Mononuclear cell (primary cell): Measurements from ENCODE around the gene HENMT1. TPM values are rescaled to one million over a fixed set of nuclear protein-coding genes. Genes with fewer than 3 reads are reported as not detected.
"Not testable (repeated sequence)": the region's sequence is repeated elsewhere in the genome, so short reads cannot be mapped to it uniquely, and the experiment has no call there.

Experiments
- H3K27me3 ChIP-seq: 2 replicates; pipeline ENCODE4 v1.6.0; 2011; ENCODE audit warnings: low read length, control low read depth; ENCODE audit not compliant: insufficient read depth
- H3K4me1 ChIP-seq: 2 replicates; pipeline ENCODE4 v1.5.1; 2011; ENCODE audit warnings: mild to moderate bottlenecking, low read length, control low read depth; ENCODE audit not compliant: insufficient read depth
- H3K4me3 ChIP-seq: 2 replicates; pipeline ENCODE4 v1.5.1; 2011; ENCODE audit warnings: mild to moderate bottlenecking, low read length, moderate library complexity
- H3K9me3 ChIP-seq: 2 replicates; pipeline ENCODE4 v1.5.1; 2011; ENCODE audit warnings: low read depth, mild to moderate bottlenecking, control low read depth, low read length
- total RNA-seq: library from RNA; depleted of rRNA; stranded (reverse); fragments of >200 nt; gene quantifications from one replicate; pipeline ENCODE4 v1.2.3, GENCODE V29; 2012

The HENMT1 gene
- total RNA-seq, 1 donor, result 6.3 TPM

- no peaks in the 10 kb centered on the region for H3K27me3 ChIP-seq
- no peaks in the 10 kb centered on the region for H3K9me3 ChIP-seq
- H3K4me3 ChIP-seq, result no peak overlapping the region
- H3K4me1 ChIP-seq, result peaks cover 8% of the 10 kb centered on the region
Observed at GRCh38 chr1:108686614-108687313, 25.9 kb upstream of the HENMT1 start.

DNA sequence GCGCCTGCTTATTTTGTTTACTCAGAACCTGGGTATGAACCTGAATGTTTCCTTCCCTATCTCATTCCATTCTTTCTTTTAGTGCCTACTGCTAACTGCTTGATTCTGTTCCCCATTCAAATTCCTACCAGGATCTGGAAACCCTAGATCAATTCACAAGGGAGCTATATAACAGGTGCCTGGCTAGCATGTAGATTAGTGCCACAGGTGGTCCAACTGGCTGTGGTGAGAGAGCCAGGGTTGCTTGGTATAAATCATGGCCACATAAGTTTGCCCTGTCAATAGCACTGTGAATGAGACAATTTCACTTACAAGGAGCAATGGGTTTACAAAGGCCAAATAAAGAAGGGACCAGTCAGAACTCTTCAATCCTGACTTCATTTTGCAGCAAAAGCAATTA, 24.6 kb upstream of the HENMT1 start:
- Histone ChIP-seq H3K27me3 (no peaks in the 10 kb centered on the region), H3K9me3 (no peaks in the 10 kb centered on the region), H3K4me1 (no peaks in the 10 kb centered on the region), H3K4me3 (no peak overlapping the region)

- H3K4me3 ChIP-seq, H3K27me3 ChIP-seq, H3K9me3 ChIP-seq: not testable (repeated sequence)
- peaks cover 15% of the 10 kb centered on the region for H3K4me1 ChIP-seq
Observed at GRCh38 chr1:108681701-108682100, 20.8 kb upstream of the HENMT1 start.

DNA sequence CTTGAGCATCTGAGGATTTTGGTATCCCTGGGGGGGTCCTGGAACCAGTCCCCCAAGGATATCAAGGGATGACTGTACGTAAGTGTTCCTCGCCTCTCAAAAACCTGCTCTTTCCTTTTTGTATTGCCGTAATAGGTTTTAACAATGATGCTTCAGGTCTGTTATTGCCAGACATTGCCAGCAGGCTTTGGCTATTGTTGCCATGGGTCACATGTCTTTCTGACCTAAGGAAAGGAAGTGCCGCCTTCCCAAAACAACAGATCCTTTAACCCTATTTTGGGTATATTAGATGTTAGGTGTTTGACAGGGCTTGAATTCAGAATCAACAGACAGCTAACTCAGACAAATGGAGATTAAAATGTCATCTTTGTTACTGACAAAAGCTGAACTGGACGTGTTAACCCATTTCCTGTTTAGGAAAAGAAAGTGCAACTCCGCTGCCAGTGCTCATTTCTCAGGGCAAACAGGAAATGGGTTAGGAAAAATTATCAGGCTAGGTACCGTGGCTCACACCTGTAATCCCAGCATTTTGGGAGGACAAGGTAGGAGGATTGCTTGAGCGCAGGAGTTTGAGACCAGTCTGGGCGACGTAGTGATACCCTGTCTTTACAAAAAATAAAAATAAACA, 18.8 kb upstream of the HENMT1 start:
- Histone ChIP-seq H3K27me3 (no peaks in the 10 kb centered on the region), H3K4me3 (no peak overlapping the region), H3K9me3 (no peaks in the 10 kb centered on the region), H3K4me1 (peaks cover 15% of the 10 kb centered on the region)

GRCh38 chr1:108678706-108679105, 17.8 kb upstream of the HENMT1 start:
- H3K27me3 ChIP-seq, result no peaks in the 10 kb centered on the region
- H3K4me1 ChIP-seq, result peaks cover 15% of the 10 kb centered on the region
- H3K4me3 ChIP-seq, result no peak overlapping the region
- H3K9me3 ChIP-seq, result no peaks in the 10 kb centered on the region

- peaks cover 3% of the 10 kb centered on the region for H3K4me1 ChIP-seq
- H3K27me3 ChIP-seq, result no peaks in the 10 kb centered on the region
- no peak overlapping the region for H3K4me3 ChIP-seq
- no peaks in the 10 kb centered on the region for H3K9me3 ChIP-seq
Observed at GRCh38 chr1:108671143-108671542, 10.2 kb upstream of the HENMT1 start.

DNA sequence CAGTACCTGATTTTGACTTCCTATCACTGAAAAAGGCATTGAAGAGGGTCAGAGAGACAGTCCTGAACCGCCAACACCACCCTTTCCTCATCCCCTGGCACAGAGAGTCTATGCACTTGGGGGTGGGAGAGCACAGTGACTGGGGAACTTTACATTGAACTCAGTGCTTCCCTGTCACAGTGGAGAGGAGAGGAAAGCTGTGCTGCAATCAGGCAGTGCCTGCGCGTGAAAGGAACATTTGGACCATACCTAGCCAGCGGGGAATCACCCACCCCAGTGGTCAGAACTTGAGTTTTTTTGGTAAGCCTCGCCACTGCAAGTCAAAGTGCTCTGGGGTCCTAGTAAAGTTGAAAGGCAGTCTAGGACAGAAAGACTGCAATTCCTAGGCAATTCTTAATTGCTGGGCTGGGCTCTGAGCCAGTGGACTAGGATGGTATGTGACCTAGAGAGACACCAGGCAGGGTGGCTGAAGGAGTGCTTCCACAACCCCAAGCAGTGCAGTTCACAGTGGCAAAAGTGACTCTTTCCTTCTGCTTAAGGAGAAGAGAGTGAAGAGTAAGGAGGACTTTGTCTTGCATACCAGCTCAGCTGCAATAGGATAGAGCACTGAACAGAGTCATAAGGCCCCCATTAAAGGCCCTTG, 9.4 kb upstream of the HENMT1 start:
- no peaks in the 10 kb centered on the region for H3K9me3 ChIP-seq
- H3K4me1 ChIP-seq, result peaks cover 3% of the 10 kb centered on the region
- no peak overlapping the region for H3K4me3 ChIP-seq
- no peaks in the 10 kb centered on the region for H3K27me3 ChIP-seq

- Histone ChIP-seq H3K4me1 (peaks cover 3% of the 10 kb centered on the region), H3K9me3 (no peaks in the 10 kb centered on the region), H3K27me3 (no peaks in the 10 kb centered on the region), H3K4me3 (no peak overlapping the region)
Observed at GRCh38 chr1:108669679-108670078, 8.8 kb upstream of the HENMT1 start.

- no peaks in the 10 kb centered on the region for H3K9me3 ChIP-seq
- H3K4me3 ChIP-seq, result no peak overlapping the region
- peaks cover 3% of the 10 kb centered on the region for H3K4me1 ChIP-seq
- H3K27me3 ChIP-seq, result no peaks in the 10 kb centered on the region
Observed at GRCh38 chr1:108668777-108669176, 7.9 kb upstream of the HENMT1 start.

GRCh38 chr1:108667422-108667821, 6.5 kb upstream of the HENMT1 start:
- not testable (repeated sequence) for H3K9me3 ChIP-seq

GRCh38 chr1:108665771-108666170, 4.9 kb upstream of the HENMT1 start:
- Histone ChIP-seq H3K4me3 (no peak overlapping the region), H3K27me3 (no peaks in the 10 kb centered on the region), H3K9me3 (no peaks in the 10 kb centered on the region), H3K4me1 (peaks cover 12% of the 10 kb centered on the region)

More at GRCh38 chr1:108667422-108667821, 6.5 kb upstream of the HENMT1 start:
- not testable (repeated sequence) for H3K4me1 ChIP-seq, H3K27me3 ChIP-seq, H3K4me3 ChIP-seq

DNA sequence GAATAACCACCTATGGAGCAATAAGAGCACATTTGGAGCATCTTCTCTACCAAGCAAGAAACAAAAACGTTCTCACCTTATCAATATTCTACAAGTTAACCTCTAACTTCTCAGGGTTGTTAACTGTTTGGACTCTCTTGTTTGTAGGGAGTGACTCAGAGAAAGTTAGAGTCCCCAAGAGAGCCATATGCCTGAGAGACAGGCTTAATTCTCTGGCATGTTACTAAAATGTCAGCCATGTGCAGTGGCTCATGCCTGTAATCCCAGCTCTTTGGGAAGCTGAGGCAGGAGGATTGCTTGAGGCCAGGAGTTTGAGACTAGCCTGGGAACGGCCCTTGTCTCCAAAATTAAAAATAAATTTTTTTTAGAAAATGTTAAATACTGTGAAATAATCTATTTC, 4.2 kb upstream of the HENMT1 start:
- peaks cover 16% of the 10 kb centered on the region for H3K4me1 ChIP-seq
- H3K9me3 ChIP-seq, result no peaks in the 10 kb centered on the region
- no peak overlapping the region for H3K4me3 ChIP-seq
- no peaks in the 10 kb centered on the region for H3K27me3 ChIP-seq

- H3K4me1 ChIP-seq, result peaks cover 17% of the 10 kb centered on the region
- H3K9me3 ChIP-seq, result no peaks in the 10 kb centered on the region
- no peak overlapping the region for H3K4me3 ChIP-seq
- H3K27me3 ChIP-seq, result no peaks in the 10 kb centered on the region
Observed at GRCh38 chr1:108664481-108664880, 3.6 kb upstream of the HENMT1 start.

GRCh38 chr1:108663074-108663473, 2.2 kb upstream of the HENMT1 start:
- Histone ChIP-seq H3K4me1 (peaks cover 17% of the 10 kb centered on the region), H3K9me3 (no peaks in the 10 kb centered on the region), H3K4me3 (no peak overlapping the region), H3K27me3 (no peaks in the 10 kb centered on the region)

DNA sequence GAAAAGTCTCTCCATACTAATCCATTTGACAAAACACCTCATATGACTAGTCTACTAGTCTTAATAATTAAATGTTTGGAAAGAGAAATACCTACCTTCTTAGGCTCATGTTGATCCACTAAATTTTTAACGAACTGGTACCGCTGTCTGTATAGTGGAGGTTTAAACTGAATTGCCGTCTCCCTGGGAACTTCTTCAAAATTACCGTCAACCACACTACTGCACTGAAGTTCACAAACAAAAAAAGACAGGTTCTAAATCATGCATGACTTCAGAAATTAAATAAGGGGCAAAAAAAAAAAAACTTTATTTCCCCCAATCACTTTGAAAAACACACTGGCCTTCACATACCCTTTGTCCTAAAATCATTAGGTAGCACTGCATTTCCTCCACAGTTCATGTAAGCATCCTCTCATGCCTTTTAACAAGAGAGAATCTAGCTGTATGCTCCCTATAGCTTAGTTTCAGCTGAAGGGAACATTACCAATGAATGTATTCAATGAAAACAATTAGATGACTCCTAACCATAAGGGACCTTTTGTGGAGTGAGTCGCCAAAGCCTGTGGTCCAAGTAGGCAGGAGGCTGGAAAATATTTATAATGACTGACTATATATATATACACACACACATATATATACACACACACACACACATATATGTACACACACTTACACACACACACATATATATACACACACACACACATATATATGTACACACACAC, 3.4 kb downstream of the HENMT1 start:
- H3K4me3 ChIP-seq, result no peak overlapping the region
- peaks cover 23% of the 10 kb centered on the region for H3K4me1 ChIP-seq
- no peaks in the 10 kb centered on the region for H3K27me3 ChIP-seq
- H3K9me3 ChIP-seq, result no peaks in the 10 kb centered on the region
